ENCODE measurements around the gene LIPG.

LIPG gene

DNA sequence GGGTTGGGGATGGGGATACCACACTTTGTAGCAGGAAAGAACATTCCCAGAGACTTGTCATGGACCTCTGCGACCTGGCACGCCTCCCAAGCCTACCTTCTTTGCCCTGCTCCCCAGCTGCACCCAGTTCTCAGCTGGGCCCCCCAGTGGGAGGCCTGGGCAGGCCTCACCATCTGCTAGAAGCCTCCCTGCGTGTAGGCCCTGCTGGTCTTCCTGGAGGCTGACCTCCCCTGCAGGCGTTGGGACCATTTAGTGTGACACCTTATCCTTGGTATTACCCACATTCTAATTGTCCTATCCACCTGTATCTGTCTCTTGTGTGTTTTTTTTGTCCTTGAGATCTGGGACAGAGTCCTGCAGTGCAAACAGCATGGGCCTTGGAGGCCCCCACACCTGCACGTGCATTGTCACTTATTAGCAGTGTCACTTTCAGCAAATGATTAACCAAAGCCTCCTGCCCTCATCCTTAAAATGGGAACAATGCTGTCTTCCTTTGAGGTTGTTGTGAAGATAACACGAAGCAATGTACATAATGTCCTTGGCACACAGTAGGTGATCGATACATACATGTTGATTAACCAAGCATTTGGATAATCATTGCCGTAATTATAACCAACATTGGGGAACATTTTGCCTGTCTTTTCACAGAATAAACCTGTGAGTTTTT is 77.2 kb downstream of the LIPG start:
- DNase-seq (ENCODE audit: low read depth): no peak

- no peak for DNase-seq (ENCODE audit: low read depth)
Measured at GRCh38 chr18:49639643-49640391, 78.0 kb downstream of the LIPG start.

DNA sequence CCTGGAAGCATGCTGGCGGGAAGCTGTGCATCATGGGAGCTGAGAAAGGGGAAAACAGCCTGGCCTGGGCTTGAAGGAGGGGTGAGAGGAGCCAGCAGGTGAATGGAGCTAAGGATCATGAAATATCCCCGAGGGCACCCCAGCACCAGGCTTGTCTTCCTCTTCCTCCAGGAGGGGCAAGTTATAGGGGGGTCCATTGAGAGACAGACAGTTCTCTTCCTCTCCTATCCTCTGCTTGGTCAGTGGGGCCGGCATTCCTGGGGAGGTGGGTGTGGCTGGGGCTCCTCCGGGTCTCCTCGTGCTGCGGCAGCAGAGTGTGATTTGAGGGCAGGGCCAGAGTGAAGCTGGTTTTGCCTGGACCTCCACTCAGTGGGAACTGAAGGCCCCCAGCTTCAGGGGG is 78.9 kb downstream of the LIPG start:
- no peak for DNase-seq (ENCODE audit: low read depth)

GRCh38 chr18:49645196-49645595 is 83.3 kb downstream of the LIPG start:
- no peak for DNase-seq (ENCODE audit: low read depth)

DNA sequence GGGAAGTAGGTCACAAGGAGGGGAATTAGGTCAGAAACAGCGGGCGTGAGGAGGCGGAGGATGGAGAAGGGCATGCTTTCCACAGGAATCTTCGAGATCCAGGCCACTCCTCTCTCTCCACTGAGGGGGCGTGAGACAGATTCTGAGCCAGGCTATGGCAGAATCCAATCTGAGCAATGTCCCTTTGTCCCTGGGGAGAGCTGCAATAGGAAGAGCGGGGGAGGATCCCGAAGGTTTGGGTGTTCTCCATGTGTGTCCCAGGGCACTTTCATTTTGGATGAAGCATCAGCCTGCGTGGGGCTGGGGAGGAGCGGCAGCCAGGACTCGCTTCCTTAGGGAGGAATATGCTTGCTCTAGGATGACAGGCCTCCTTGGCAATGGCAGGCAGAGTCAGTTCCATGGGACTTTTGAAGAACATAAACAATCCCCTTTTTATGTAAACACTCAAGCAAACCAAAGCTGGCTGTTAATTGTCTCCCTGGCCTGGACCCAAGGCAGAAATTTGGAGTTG is 84.0 kb downstream of the LIPG start:
- peak; percentile 64 for DNase-seq (ENCODE audit: low read depth)

- no peak for DNase-seq (ENCODE audit: low read depth)
Measured at GRCh38 chr18:49646873-49647272, 85.0 kb downstream of the LIPG start.

DNA sequence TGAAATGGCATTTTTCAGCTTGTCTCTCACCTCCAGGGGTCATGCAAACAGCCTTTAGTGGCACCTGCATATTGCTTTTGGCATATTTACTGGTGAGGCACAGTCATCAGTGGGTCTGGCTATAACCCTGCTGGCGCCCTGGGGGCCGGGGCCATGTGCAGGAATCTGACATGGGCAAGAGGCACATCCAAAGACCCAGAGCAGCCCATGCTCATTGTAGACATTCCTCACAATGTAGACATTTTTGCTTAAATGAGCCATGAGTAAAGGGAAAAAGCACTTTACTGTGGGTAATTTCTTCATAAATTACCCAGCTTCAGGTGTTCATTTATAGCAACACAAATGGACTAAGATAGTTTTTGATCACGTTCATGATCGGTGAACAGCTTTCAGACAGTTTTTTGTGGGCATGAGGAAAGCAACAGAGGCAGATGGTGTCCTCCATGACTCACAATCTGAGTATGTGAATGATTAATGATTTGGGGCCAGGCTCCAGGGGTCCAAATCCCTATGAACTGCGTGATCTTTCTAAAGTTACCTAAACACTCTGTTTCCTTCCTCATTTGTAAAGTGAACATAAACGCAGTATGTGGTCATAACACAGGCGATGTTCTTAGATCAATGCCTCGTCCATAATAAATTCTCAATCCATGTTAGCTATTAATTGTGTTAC is 85.8 kb downstream of the LIPG start:
- no peak for DNase-seq (ENCODE audit: low read depth)

- no peak for DNase-seq (ENCODE audit: low read depth)
Measured at GRCh38 chr18:49648326-49648725, 86.5 kb downstream of the LIPG start.
